Uterus (tissue), 2 donors: Measurements from ENCODE around the gene ASPSCR1.

Experiments
- CTCF ChIP-seq, 4 experiments: fragments of 200-600 bp in 2 of 4; fragments of 450-650 bp in 2 of 4; sonication (generic) in 2 of 4; IDR thresholded peaks; one replicate each; pipeline ENCODE4 v1.5.1; 2016 to 2019; ENCODE audit warnings: antibody characterized with exemption in 4 of 4, mild to moderate bottlenecking in 2 of 4, moderate library complexity in 1 of 4
- POLR2A ChIP-seq, 2 donors: fragments of 450-650 bp; IDR thresholded peaks; one replicate each; pipeline ENCODE4 v1.6.1; 2016; ENCODE audit warnings: antibody characterized with exemption in 2 of 2, mild to moderate bottlenecking in 1 of 2, moderate library complexity in 1 of 2

DNA sequence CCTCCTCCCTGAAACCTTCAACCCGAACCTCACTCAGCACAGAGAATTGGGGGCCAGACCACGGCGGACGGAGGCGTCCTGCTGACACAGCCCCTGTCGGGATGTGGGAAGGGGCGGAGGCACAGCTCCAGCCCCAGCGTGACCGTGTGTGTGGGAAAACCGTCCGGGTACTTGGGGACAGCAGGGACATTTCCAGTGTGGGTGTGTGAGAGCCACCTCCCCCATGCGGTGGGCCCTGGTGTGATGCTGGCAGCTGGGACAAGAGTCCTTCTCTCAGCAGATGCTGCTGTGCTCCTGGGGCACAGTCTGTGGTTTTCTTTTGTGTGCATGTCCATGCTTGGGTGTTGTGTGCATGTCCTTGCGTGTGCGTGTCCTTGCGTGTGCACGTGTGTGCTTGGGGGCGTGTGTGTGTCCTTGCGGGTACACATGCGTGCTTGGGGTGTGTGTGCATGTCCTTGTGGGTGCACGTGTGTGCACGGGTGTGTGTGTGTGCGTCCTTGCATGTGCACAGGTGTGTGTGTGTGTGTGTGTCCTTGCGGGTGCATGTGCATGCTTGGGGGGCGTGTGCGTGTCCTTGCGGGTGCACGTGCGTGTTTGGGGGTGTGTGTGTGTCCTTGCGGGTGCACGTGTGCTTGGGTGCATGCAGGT lies 28.4 kb downstream of the ASPSCR1 start:
- TF ChIP-seq CTCF (IDR thresholded peaks at IDR 0.05) = no peak
- no peak for TF ChIP-seq POLR2A (IDR thresholded peaks at IDR 0.05)
